OCI-LY3 (cell line): ENCODE results near the gene PARD3.

Source experiments
- H2AFZ ChIP-seq: fragments of 200-600, 300-600 bp; shearing (Covaris generic); 2 replicates; pipeline ENCODE4 v1.6.0; 2014; ENCODE audit warnings: antibody characterized with exemption, low read depth, low read length
- H3K27ac ChIP-seq: fragments of 200-600, 300-600 bp; sonication (generic); 2 replicates; pipeline ENCODE4 v1.5.1; 2014; ENCODE audit warnings: mild to moderate bottlenecking, low read length, moderate library complexity, mixed read lengths
- H3K27me3 ChIP-seq: fragments of 200-600, 300-600 bp; sonication (generic); 2 replicates; pipeline ENCODE4 v1.6.1; 2014; ENCODE audit warnings: low read depth, low read length, mixed read lengths
- H3K36me3 ChIP-seq: fragments of 200-600, 300-600 bp; sonication (generic); replicated peaks from 2 replicates; pipeline ENCODE3; 2014; ENCODE audit warnings: low read depth, low read length, mixed read lengths
- H3K4me1 ChIP-seq: fragments of 300-600, 200-600 bp; sonication (generic); 2 replicates; pipeline ENCODE4 v1.6.1; 2014; ENCODE audit warnings: low read length, mixed read lengths
- H3K4me2 ChIP-seq: fragments of 200-600, 300-600 bp; sonication (generic); 2 replicates; pipeline ENCODE4 v1.6.1; 2014; ENCODE audit warnings: low read length, mixed read lengths
- H3K4me3 ChIP-seq: fragments of 300-600, 200-600 bp; sonication (generic); 2 replicates; pipeline ENCODE4 v1.5.1; 2014; ENCODE audit warnings: antibody characterized with exemption, mild to moderate bottlenecking, low read length, moderate library complexity
- H3K79me2 ChIP-seq: fragments of 300-600, 200-600 bp; shearing (Covaris generic); 2 replicates; pipeline ENCODE4 v1.6.1; 2014; ENCODE audit warnings: mild to moderate bottlenecking, low read length, mixed read lengths
- H3K9ac ChIP-seq: fragments of 300-600, 200-600 bp; shearing (Covaris generic); 2 replicates; pipeline ENCODE4 v1.6.0; 2014; ENCODE audit warnings: mild to moderate bottlenecking, low read length, moderate library complexity
- H3K9me3 ChIP-seq: fragments of 200-600, 300-600 bp; shearing (Covaris generic); 2 replicates; pipeline ENCODE4 v1.6.1; 2014; ENCODE audit warnings: low read length, mixed read lengths; ENCODE audit not compliant: insufficient read depth
- H4K20me1 ChIP-seq: fragments of 200-600, 300-600 bp; sonication (generic); 2 replicates; pipeline ENCODE4 v1.6.1; 2016; ENCODE audit warnings: low read length, mixed read lengths; ENCODE audit not compliant: insufficient read depth
- CTCF ChIP-seq: fragments of 200-600, 300-600 bp; sonication (generic); IDR thresholded peaks from 2 replicates; pipeline ENCODE4 v1.5.1; 2014; ENCODE audit warnings: antibody characterized with exemption, low read length, low read depth
- EZH2phosphoT487 ChIP-seq: fragments of 200-600 bp; shearing (Covaris generic); IDR thresholded peaks from 2 replicates; pipeline ENCODE4 v1.6.1; 2018; ENCODE audit warnings: antibody characterized with exemption, mixed run types, low read depth

PARD3 gene

GRCh38 chr10:34346516-34347100, 468.5 kb downstream of the PARD3 start:
- Histone ChIP-seq H4K20me1 (no peaks in the 10 kb centered on the region), H3K9ac (no peak overlapping the region), H3K36me3 (no peaks in the 10 kb centered on the region), H3K4me1 (no peaks in the 10 kb centered on the region), H3K79me2 (no peaks in the 10 kb centered on the region), H3K9me3 (no peaks in the 10 kb centered on the region), H3K4me2 (no peak overlapping the region), H3K4me3 (no peak overlapping the region), H3K27me3 (no peaks in the 10 kb centered on the region), H3K27ac (no peak overlapping the region), H2AFZ (no peak overlapping the region)
- TF ChIP-seq CTCF (no peak), EZH2phosphoT487 (no peak)

DNA sequence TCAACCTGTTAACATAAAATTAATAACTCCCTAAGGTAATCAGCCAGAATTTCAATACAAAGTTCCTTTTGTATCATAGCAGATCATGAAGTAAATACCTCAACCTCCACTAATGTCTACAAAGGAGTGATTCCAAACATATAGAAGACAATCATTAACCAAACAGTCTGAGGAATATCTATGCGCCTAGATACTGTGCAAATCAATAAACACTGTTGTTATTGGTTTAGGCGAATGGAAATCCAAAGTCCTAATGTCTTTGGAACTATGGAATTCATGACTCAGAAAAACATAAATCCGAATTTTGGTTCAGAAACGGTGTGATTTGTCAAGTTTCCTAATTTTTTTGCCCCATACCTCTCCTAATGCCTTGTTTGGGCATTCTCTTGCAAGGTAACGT, 469.7 kb downstream of the PARD3 start:
- Histone ChIP-seq H2AFZ (no peak overlapping the region), H3K9ac (no peak overlapping the region), H3K4me2 (no peak overlapping the region), H3K4me3 (no peak overlapping the region), H3K27me3 (no peaks in the 10 kb centered on the region), H3K9me3 (no peaks in the 10 kb centered on the region), H3K4me1 (no peaks in the 10 kb centered on the region), H3K79me2 (no peaks in the 10 kb centered on the region), H3K36me3 (no peaks in the 10 kb centered on the region), H4K20me1 (no peaks in the 10 kb centered on the region), H3K27ac (no peak overlapping the region)
- TF ChIP-seq EZH2phosphoT487 (no peak), CTCF (no peak)

DNA sequence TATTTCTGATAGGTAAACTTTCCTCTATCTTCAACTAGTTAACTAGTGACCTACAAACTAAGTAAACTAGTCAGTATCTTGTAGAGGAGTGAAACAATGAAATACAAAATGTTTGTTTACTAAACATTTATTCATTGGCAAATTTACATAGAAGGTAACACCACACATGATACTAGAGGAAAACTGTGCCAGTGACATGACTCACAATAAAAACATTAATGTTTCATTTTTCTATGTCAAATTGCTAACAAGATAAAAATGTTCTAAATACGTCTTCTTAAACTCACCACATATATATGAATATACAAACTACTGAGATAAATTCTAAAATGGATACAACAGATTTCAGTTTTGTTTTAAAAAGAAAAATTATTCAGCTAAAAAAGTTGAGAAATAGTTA, 471.3 kb downstream of the PARD3 start:
- Histone ChIP-seq H2AFZ (no peak overlapping the region), H4K20me1 (no peaks in the 10 kb centered on the region), H3K4me3 (no peak overlapping the region), H3K4me1 (no peaks in the 10 kb centered on the region), H3K79me2 (no peaks in the 10 kb centered on the region), H3K9me3 (no peaks in the 10 kb centered on the region), H3K27ac (no peak overlapping the region), H3K27me3 (no peaks in the 10 kb centered on the region), H3K4me2 (no peak overlapping the region), H3K9ac (no peak overlapping the region), H3K36me3 (no peaks in the 10 kb centered on the region)
- TF ChIP-seq EZH2phosphoT487 = no peak
- TF ChIP-seq CTCF = no peak

GRCh38 chr10:34341473-34341872, 473.6 kb downstream of the PARD3 start:
- Histone ChIP-seq H3K9me3 (no peaks in the 10 kb centered on the region), H3K4me3 (no peak overlapping the region), H3K27ac (no peak overlapping the region), H3K36me3 (no peaks in the 10 kb centered on the region), H3K27me3 (no peaks in the 10 kb centered on the region), H3K9ac (no peak overlapping the region), H3K79me2 (no peaks in the 10 kb centered on the region), H3K4me1 (no peaks in the 10 kb centered on the region), H2AFZ (no peak overlapping the region), H4K20me1 (no peaks in the 10 kb centered on the region), H3K4me2 (no peak overlapping the region)
- no peak for TF ChIP-seq EZH2phosphoT487
- TF ChIP-seq CTCF = no peak
